GM12892 (cell line): ENCODE measurements around the gene CRTC1.

Experiments used
- POLR2A ChIP-seq: IDR thresholded peaks from 2 replicates; pipeline ENCODE4 v1.6.1; 2011; ENCODE audit warnings: low read depth, low read length, control low read depth
- POLR2AphosphoS5 ChIP-seq: IDR thresholded peaks from 2 replicates; pipeline ENCODE4 v1.6.1; 2011; ENCODE audit warnings: low read depth, low read length, control low read depth
- TAF1 ChIP-seq: IDR thresholded peaks from 2 replicates; pipeline ENCODE4 v1.6.1; 2011; ENCODE audit warnings: low read depth, mild to moderate bottlenecking, control low read depth, low read length, borderline replicate concordance

DNA sequence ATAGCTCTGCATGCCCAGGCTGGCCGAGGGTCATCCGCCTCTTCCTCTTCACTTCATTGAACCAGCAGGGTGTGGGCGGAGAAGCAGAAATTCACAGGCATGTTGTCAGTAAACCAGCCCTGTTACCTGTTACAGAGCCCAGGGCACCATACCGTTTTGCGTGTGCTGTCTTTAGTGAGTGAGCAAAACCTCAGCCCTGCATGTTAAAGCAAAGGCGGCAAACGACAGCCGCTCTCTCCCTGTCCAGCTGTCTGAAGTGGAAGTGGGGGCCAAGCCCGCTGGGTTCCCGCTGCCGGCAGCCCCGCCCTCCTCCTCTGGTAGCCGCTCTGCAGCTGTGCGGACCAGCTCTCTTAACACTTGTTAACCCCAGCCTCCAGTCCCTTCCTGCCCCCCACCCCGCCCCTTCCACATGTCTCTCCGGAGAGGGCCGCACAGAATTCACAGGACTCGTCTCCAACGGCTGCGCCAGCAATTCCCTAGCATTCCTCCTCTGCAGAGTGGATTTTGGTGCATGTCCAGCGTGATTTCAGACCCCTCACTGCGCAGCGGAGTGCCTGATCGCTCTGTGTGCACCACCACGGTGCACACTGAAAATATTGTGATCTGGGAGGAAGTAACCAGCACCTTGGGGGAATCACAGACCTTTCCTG lies 34.0 kb upstream of the CRTC1 start:
- TF ChIP-seq POLR2AphosphoS5 = no peak
- no peak for TF ChIP-seq POLR2A
- no peak for TF ChIP-seq TAF1
